Activated B cell treated with CpG ODN at 0.5 μM for 24 hours (primary cell): Measurements from ENCODE around the gene YTHDC1. TPM values are rescaled to one million over a fixed set of nuclear protein-coding genes. Genes with fewer than 3 reads are reported as not detected.

Experiments
- ATAC-seq: fragments of 200-7000 bp; cut with Tn5 transposase; one replicate; pipeline ENCODE4 v1.10.0; 2021; ENCODE audit warnings: low read depth, mild to moderate bottlenecking, moderate library complexity
- CTCF ChIA-PET: fragments of 350-600 bp; sonication (Branson Sonifier 250); formaldehyde crosslinking; loops from one replicate; lab custom pipeline; 2021; ENCODE audit warnings: antibody characterized with exemption; lab: Charles Lee
- POLR2A ChIA-PET: fragments of 350-600 bp; sonication (Branson Sonifier 250); formaldehyde crosslinking; loops from one replicate; lab custom pipeline; 2021; ENCODE audit warnings: antibody characterized with exemption; lab: Charles Lee
- DNase-seq: peaks from one replicate; pipeline ENCODE4 v3.0.0; 2022
- H3K27ac Mint-ChIP-seq: one replicate; pipeline ENCODE4 v1.8.0; 2020; ENCODE audit warnings: mixed read lengths
- H3K27me3 Mint-ChIP-seq: one replicate; pipeline ENCODE4 v1.8.0; 2021; ENCODE audit warnings: mixed read lengths
- H3K36me3 Mint-ChIP-seq: one replicate; pipeline ENCODE4 v1.8.0; 2021; ENCODE audit warnings: low read depth, mixed read lengths
- H3K4me1 Mint-ChIP-seq: one replicate; pipeline ENCODE4 v1.8.0; 2021; ENCODE audit warnings: mixed read lengths
- H3K4me3 Mint-ChIP-seq: one replicate; pipeline ENCODE4 v1.8.0; 2020; ENCODE audit warnings: mild to moderate bottlenecking, mixed read lengths
- H3K9me3 Mint-ChIP-seq: one replicate; pipeline ENCODE4 v1.8.0; 2020; ENCODE audit warnings: mixed read lengths
- CTCF ChIP-seq: fragments of 200-600 bp; IDR thresholded peaks from one replicate; pipeline ENCODE4 v1.8.0; 2022; ENCODE audit warnings: antibody characterized with exemption, mild to moderate bottlenecking
- intact Hi-C: fragments of 100-400 bp; cut with micrococcal nuclease; formaldehyde crosslinking; loops from one replicate; pipeline ENCODE4 v1.15.1; 2024
- total RNA-seq: library from RNA; stranded (reverse); gene quantifications from 2 replicates; pipeline ENCODE4 v1.2.3, GENCODE V29; 2022

YTHDC1 gene
- total RNA-seq, 1 donor from 2014 or later: 119 TPM

GRCh38 chr4:68373513-68373912 lies 23.6 kb upstream of the YTHDC1 start:
- peaks cover 6% of the 10 kb centered on the region for H3K27me3 Mint-ChIP-seq
- H3K4me1 Mint-ChIP-seq: peaks cover 10% of the 10 kb centered on the region
- no peaks in the 10 kb centered on the region for H3K36me3 Mint-ChIP-seq
- DNase-seq: peak; percentile 23
- no peak for TF ChIP-seq CTCF
- no peaks in the 10 kb centered on the region for H3K9me3 Mint-ChIP-seq
- peak; percentile 92 for ATAC-seq
- intact Hi-C loops: loop anchor here (1.0 kb wide), 1 partner anchor 23 kb away; the partner anchor contains the start of gene YTHDC1
- ChIA-PET POLR2A (no interaction called here), CTCF (interaction anchor here (5.1 kb wide), 1 partner anchor 101 kb away, joined by 53 read pairs; no protein-coding TSS in a partner anchor)
- peak overlapping the region; percentile 53 for H3K4me3 Mint-ChIP-seq
- H3K27ac Mint-ChIP-seq: no peak overlapping the region

DNA sequence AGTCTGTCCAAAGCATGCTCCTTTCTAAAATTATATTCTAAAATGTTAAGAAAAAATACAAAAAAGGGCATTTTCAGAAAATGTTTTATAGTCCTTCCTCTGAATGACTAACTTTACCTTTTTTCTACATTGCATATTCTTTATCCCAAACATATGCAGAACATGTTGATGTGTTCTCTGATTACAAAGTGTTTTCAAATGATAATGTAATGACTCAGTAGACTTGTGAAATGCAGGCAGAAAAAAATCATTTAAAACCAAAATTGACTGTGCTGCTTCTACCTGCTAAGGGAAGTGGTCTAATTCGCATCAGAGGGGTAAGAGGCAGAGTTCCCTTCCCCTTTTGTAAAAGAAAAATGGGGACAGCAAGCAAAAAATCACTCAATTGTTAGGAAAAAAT lies 22.7 kb upstream of the YTHDC1 start:
- intact Hi-C loops: no loop called here
- H3K36me3 Mint-ChIP-seq: no peaks in the 10 kb centered on the region
- no peaks in the 10 kb centered on the region for H3K9me3 Mint-ChIP-seq
- ATAC-seq (no peak), DNase-seq (no peak)
- peaks cover 10% of the 10 kb centered on the region for H3K4me1 Mint-ChIP-seq
- no peak overlapping the region for H3K4me3 Mint-ChIP-seq
- H3K27ac Mint-ChIP-seq: no peak overlapping the region
- H3K27me3 Mint-ChIP-seq: peaks cover 6% of the 10 kb centered on the region
- CTCF ChIA-PET: interaction anchor here (2.1 kb wide), 1 partner anchor 101 kb away, joined by 5 read pairs; no protein-coding TSS in a partner anchor
- no peak for TF ChIP-seq CTCF
- POLR2A ChIA-PET: no interaction called here

GRCh38 chr4:68369142-68369805 lies 19.4 kb upstream of the YTHDC1 start:
- Mint-ChIP-seq H3K4me1 (peaks cover 5% of the 10 kb centered on the region), H3K9me3 (no peaks in the 10 kb centered on the region), H3K4me3 (no peak overlapping the region), H3K27me3 (peaks cover 15% of the 10 kb centered on the region), H3K27ac (no peak overlapping the region), H3K36me3 (no peaks in the 10 kb centered on the region)
- ATAC-seq (no peak), DNase-seq (no peak)
- ChIA-PET POLR2A (no interaction called here), CTCF (no interaction called here)
- no peak for TF ChIP-seq CTCF
- intact Hi-C loops: no loop called here

DNA sequence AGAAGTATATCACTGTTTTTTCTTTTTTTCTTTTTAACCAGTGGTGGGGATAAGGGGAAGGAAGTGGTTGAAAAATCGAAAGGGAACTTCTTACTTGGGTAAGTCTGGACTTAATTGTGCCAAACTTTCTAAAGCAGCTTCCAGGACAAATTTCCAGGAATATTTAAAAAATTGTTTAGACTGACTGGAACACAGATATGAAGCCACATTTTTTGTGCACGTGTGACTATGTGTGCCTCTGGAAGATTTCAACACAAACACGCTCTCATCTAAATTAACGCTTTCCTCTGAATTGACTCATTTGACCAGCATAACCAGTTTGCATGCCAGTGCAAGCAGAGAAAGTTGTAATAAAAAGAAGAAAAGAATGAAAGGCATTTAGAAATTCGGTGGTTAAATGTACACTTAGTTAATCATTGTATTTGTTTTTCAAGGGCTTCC lies 18.8 kb upstream of the YTHDC1 start:
- TF ChIP-seq CTCF: no peak
- Mint-ChIP-seq H3K4me1 (peaks cover 5% of the 10 kb centered on the region), H3K9me3 (no peaks in the 10 kb centered on the region), H3K27ac (no peak overlapping the region), H3K4me3 (no peak overlapping the region), H3K27me3 (peaks cover 18% of the 10 kb centered on the region), H3K36me3 (no peaks in the 10 kb centered on the region)
- intact Hi-C loops: no loop called here
- ChIA-PET CTCF (no interaction called here), POLR2A (no interaction called here)
- DNase-seq (no peak), ATAC-seq (no peak)

GRCh38 chr4:68367835-68368234 lies 17.9 kb upstream of the YTHDC1 start:
- ChIA-PET CTCF (no interaction called here), POLR2A (no interaction called here)
- Mint-ChIP-seq H3K27me3 (peaks cover 18% of the 10 kb centered on the region), H3K4me3 (no peak overlapping the region), H3K36me3 (no peaks in the 10 kb centered on the region), H3K4me1 (no peaks in the 10 kb centered on the region), H3K27ac (no peak overlapping the region), H3K9me3 (no peaks in the 10 kb centered on the region)
- TF ChIP-seq CTCF: no peak
- DNase-seq (no peak), ATAC-seq (no peak)
- intact Hi-C loops: no loop called here
